BJ (cell line): ENCODE measurements around the gene SEPTIN8. TPM values are rescaled to one million over a fixed set of nuclear protein-coding genes. Genes with fewer than 3 reads are reported as not detected.

Source experiments
- CTCF ChIA-PET: fragments of 350-600 bp; formaldehyde crosslinking; extraction: SDS; loops from one replicate; lab custom pipeline; 2021; ENCODE audit warnings: antibody characterized with exemption, inconsistent platforms; lab: Yijun Ruan, JAX
- POLR2A ChIA-PET: fragments of 300-600 bp; sonication (Branson Sonifier 250); formaldehyde crosslinking; extraction: SDS; loops from one replicate; lab custom pipeline; 2021; ENCODE audit warnings: antibody characterized with exemption; lab: Charles Lee
- DNase-seq: peaks from one replicate; pipeline ENCODE4 v3.0.0-alpha.2; 2011; ENCODE audit warnings: low read depth
- H3K27me3 ChIP-seq: 2 replicates; pipeline ENCODE4 v1.6.0; 2011; ENCODE audit warnings: low read length; ENCODE audit not compliant: control insufficient read depth, insufficient read depth
- H3K36me3 ChIP-seq: 2 replicates; pipeline ENCODE4 v1.5.1; 2011; ENCODE audit warnings: low read length; ENCODE audit not compliant: control insufficient read depth, insufficient read depth
- H3K4me3 ChIP-seq: 2 replicates; pipeline ENCODE4 v1.5.1; 2011; ENCODE audit warnings: low read depth, mild to moderate bottlenecking, control low read depth, low read length
- CTCF ChIP-seq: IDR thresholded peaks from 2 replicates; pipeline ENCODE4 v1.5.1; 2011; ENCODE audit warnings: low read depth, mild to moderate bottlenecking, control low read depth, inconsistent platforms, low read length, moderate library complexity; ENCODE audit not compliant: insufficient read depth
- polyA plus RNA-seq: library from polyadenylated mRNA; depleted of rRNA; stranded (reverse); fragments of >200 nt; gene quantifications from 2 replicates; pipeline ENCODE4 v1.2.3, GENCODE V29; 2011

Gene SEPTIN8
- polyA plus RNA-seq, 1 experiment, result 67.8 TPM

GRCh38 chr5:132770476-132771159 is 6.4 kb downstream of the SEPTIN8 start:
- TF ChIP-seq CTCF, result no peak
- ChIA-PET POLR2A (no interaction called here), CTCF (no interaction called here)
- no peaks in the 10 kb centered on the region for H3K27me3 ChIP-seq
- H3K36me3 ChIP-seq, result no peaks in the 10 kb centered on the region
- no peak overlapping the region for H3K4me3 ChIP-seq
- DNase-seq, result no peak

- ChIA-PET POLR2A (no interaction called here), CTCF (interaction anchor here (5.2 kb wide), 1 partner anchor 52 kb away, joined by 24 read pairs; no protein-coding TSS in a partner anchor)
- peak; percentile 15 for DNase-seq
- Histone ChIP-seq H3K27me3 (no peaks in the 10 kb centered on the region), H3K36me3 (peaks cover 9% of the 10 kb centered on the region), H3K4me3 (no peak overlapping the region)
- no peak for TF ChIP-seq CTCF
These were observed 8.6 kb downstream of the SEPTIN8 start for GRCh38 chr5:132768485-132768868.

GRCh38 chr5:132767150-132767549 is 9.9 kb downstream of the SEPTIN8 start:
- peaks cover 13% of the 10 kb centered on the region for H3K36me3 ChIP-seq
- no peak for TF ChIP-seq CTCF
- H3K27me3 ChIP-seq, result no peaks in the 10 kb centered on the region
- CTCF ChIA-PET, result interaction anchor here (0.6 to 5.2 kb wide), 4 partner anchors 12 to 168 kb away, joined by 3 to 24 read pairs (median 6); no protein-coding TSS in a partner anchor
- H3K4me3 ChIP-seq, result no peak overlapping the region
- POLR2A ChIA-PET, result interaction anchor here (0.8 to 0.9 kb wide), 2 partner anchors 9 to 17 kb away, joined by 3 to 5 read pairs; no protein-coding TSS in a partner anchor
- DNase-seq, result no peak

- peaks cover 13% of the 10 kb centered on the region for H3K36me3 ChIP-seq
- H3K27me3 ChIP-seq, result no peaks in the 10 kb centered on the region
- ChIA-PET CTCF (interaction anchor here (0.6 to 5.2 kb wide), 2 partner anchors 53 to 168 kb away, joined by 3 to 24 read pairs; no protein-coding TSS in a partner anchor), POLR2A (interaction anchor here (0.9 kb wide), 1 partner anchor 10 kb away, joined by 5 read pairs; no protein-coding TSS in a partner anchor)
- DNase-seq, result no peak
- H3K4me3 ChIP-seq, result no peak overlapping the region
- TF ChIP-seq CTCF, result no peak
These were observed 10.3 kb downstream of the SEPTIN8 start for GRCh38 chr5:132766806-132767055.

- ChIA-PET CTCF (interaction anchor here (0.6 to 5.2 kb wide), 2 partner anchors 11 to 54 kb away, joined by 3 to 24 read pairs; no protein-coding TSS in a partner anchor), POLR2A (no interaction called here)
- H3K36me3 ChIP-seq, result peaks cover 16% of the 10 kb centered on the region
These were observed 10.8 kb downstream of the SEPTIN8 start for GRCh38 chr5:132766020-132766805.

More at GRCh38 chr5:132766020-132766805, 10.8 kb downstream of the SEPTIN8 start:
- no peak overlapping the region for H3K4me3 ChIP-seq
- no peaks in the 10 kb centered on the region for H3K27me3 ChIP-seq
- TF ChIP-seq CTCF, result no peak
- DNase-seq, result no peak
